Thoracic aorta (tissue), 2 donors: ENCODE measurements around the gene KRTAP13-3. TPM values are rescaled to one million over a fixed set of nuclear protein-coding genes. Genes with fewer than 3 reads are reported as not detected.

ENCODE experiments used
- ATAC-seq: fragments of 150-250 bp; one replicate; pipeline ENCODE4 v1.8.0; 2017; ENCODE audit warnings: low read depth; ENCODE audit not compliant: insufficient number of reproducible peaks, low FRiP score
- DNase-seq: peaks from one replicate; pipeline ENCODE4 v3.0.0-alpha.2; 2020; ENCODE audit warnings: low spot score
- H3K27ac ChIP-seq, 2 donors: fragments of 200-600 bp; sonication (generic); 1 replicate in 1 of 2; 2 replicates in 1 of 2; pipeline ENCODE4 v1.5.1; 2016; ENCODE audit warnings: mild to moderate bottlenecking in 2 of 2, moderate library complexity in 2 of 2
- H3K27me3 ChIP-seq: fragments of 200-600 bp; sonication (generic); replicated peaks from 2 replicates; pipeline ENCODE4 v1.6.0; 2016; ENCODE audit warnings: mild to moderate bottlenecking; ENCODE audit not compliant: insufficient read depth
- H3K36me3 ChIP-seq: fragments of 200-600 bp; sonication (generic); one replicate; pipeline ENCODE4 v1.5.1; 2016
- H3K4me1 ChIP-seq, 2 donors: fragments of 200-600 bp; sonication (generic); 1 replicate in 1 of 2; 2 replicates in 1 of 2; pipeline versions ENCODE4 v1.5.1 to v1.6.0; 2016; ENCODE audit warnings: low read depth in 2 of 2, mild to moderate bottlenecking in 1 of 2; ENCODE audit not compliant: control insufficient read depth in 1 of 2
- H3K4me3 ChIP-seq: fragments of 200-600 bp; sonication (generic); 2 replicates; pipeline ENCODE4 v1.5.1; 2016; ENCODE audit warnings: mild to moderate bottlenecking
- H3K9me3 ChIP-seq: fragments of 200-600 bp; sonication (generic); 2 replicates; pipeline ENCODE4 v1.5.1; 2016
- total RNA-seq, 2 donors: library from RNA; depleted of rRNA; stranded (reverse); fragments of >200 nt; gene quantifications; one replicate each; pipeline versions ENCODE4 v1.1.0 to v1.2.3, GENCODE V29; 2016
- TF ChIP-seq, protein P1 (sequence below): fragments of 200-600 bp; sonication (generic); IDR thresholded peaks from one replicate; pipeline ENCODE4 v1.5.1; 2019; ENCODE audit warnings: antibody characterized with exemption

The KRTAP13-3 gene, protein sequence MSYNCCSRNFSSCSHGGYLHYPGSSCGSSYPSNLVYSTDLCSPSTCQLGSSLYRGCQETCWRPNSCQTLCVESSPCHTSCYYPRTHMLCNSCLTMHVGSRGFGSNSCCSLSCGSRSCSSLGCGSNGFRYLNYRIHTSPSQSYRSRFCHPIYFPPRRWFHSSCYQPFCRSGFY
- not detected for total RNA-seq

DNA sequence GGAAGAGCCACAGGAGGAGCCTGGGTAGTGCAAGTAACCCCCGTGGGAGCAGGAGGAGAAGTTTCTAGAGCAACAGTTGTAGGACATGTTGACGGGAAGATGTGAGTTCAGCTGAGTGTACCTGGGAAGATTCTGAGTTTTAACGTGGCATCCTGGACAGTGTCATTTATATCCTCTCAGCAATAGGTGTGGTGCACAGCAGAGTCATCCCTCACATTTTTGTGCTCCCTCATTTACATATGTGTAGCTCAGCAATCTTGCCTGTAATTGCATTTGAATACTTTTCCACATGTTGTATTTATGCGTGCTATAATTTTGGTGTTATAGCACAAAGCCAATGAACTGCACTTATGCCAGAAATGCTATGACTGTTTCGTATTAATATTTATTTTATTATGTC, at the start of gene KRTAP13-3:
Gene KRTAP13-3 (minus strand): TSS at position 101 of the 400 bp plus-strand sequence. CDS start 14 bp downstream, at position 87.
- DNase-seq, result no peak
- TF ChIP-seq, protein P1, sequence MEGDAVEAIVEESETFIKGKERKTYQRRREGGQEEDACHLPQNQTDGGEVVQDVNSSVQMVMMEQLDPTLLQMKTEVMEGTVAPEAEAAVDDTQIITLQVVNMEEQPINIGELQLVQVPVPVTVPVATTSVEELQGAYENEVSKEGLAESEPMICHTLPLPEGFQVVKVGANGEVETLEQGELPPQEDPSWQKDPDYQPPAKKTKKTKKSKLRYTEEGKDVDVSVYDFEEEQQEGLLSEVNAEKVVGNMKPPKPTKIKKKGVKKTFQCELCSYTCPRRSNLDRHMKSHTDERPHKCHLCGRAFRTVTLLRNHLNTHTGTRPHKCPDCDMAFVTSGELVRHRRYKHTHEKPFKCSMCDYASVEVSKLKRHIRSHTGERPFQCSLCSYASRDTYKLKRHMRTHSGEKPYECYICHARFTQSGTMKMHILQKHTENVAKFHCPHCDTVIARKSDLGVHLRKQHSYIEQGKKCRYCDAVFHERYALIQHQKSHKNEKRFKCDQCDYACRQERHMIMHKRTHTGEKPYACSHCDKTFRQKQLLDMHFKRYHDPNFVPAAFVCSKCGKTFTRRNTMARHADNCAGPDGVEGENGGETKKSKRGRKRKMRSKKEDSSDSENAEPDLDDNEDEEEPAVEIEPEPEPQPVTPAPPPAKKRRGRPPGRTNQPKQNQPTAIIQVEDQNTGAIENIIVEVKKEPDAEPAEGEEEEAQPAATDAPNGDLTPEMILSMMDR, result no peak

DNA sequence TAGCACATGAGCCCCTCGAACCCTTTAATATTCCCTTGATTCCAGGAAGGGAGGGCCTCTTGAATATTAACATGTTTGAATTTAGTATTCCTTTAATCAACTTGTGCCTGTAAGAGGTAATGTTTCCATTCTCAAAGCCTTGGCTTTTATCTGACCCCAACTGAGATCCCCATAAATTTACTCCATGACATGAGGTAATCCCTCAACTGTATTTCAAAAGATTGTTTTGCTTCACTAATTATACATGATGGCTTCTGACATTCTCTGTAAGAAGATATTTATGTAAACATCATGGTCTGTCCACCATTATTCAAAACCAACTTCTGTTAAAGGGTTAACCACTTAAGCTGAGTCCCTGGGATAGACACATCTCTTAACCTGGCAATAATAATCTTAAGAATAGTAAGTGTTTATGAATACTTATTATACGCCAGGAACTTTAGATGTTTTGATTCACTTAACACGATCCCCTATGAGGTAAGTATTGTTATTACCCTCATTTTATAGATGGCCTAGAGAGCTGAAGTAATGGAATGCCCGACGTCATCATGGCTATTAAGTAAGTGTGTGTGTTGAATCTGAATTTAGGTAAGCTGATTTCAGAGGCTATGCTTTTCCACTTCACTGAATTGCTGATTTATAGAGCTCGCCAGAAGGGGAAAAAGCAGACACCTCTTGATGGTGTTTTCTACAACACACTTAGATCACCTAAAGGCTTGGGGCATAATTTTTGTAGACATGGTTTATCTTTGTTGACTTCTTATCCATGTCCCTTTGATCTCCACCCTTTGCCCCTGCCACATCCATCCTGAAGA, 43.4 kb upstream of the KRTAP13-3 start:
- H3K27ac ChIP-seq, result no peak overlapping the region
- ATAC-seq, result no peak
- H3K36me3 ChIP-seq, result no peaks in the 10 kb centered on the region
- TF ChIP-seq, protein P1, result no peak
- no peak overlapping the region for H3K4me3 ChIP-seq
- DNase-seq, result no peak
- no peaks in the 10 kb centered on the region for H3K4me1 ChIP-seq
- H3K27me3 ChIP-seq, result no peaks in the 10 kb centered on the region
- H3K9me3 ChIP-seq, result no peaks in the 10 kb centered on the region

More for the DNA sequence above, at the start of gene KRTAP13-3:
- Histone ChIP-seq H3K9me3 (no peaks in the 10 kb centered on the region), H3K27me3 (no peaks in the 10 kb centered on the region), H3K4me3 (no peak within 1 kb of the TSS), H3K4me1 (no peaks in the 10 kb centered on the region), H3K36me3 (no peaks in the 10 kb centered on the region), H3K27ac (no peak within 1 kb of the TSS)
- ATAC-seq, result no peak

DNA sequence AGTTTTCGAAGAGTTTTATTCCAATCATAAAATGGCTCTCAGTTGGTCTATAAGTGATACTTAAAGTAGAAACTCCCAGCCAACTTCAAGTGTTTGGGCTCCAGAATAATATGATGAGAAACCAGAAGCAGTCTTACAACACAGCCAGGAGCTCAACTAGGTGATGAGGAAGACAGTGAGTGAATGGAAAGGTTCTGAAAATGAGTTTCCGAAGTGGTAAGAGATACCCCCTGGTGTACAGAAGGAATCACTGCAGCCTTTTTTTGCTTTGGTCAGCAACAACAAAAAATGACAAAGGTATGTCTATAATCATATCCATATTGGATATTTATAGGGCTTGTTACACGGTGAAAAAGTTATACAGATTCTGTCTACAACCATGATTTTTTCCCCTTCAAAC, 38.0 kb upstream of the KRTAP13-3 start:
- no peak overlapping the region for H3K27ac ChIP-seq
- DNase-seq (no peak), ATAC-seq (no peak)
- H3K4me3 ChIP-seq, result no peak overlapping the region
- no peaks in the 10 kb centered on the region for H3K36me3 ChIP-seq
- TF ChIP-seq, protein P1, result peak; percentile 20
- H3K4me1 ChIP-seq, result no peaks in the 10 kb centered on the region
- H3K27me3 ChIP-seq, result no peaks in the 10 kb centered on the region
- H3K9me3 ChIP-seq, result no peaks in the 10 kb centered on the region

DNA sequence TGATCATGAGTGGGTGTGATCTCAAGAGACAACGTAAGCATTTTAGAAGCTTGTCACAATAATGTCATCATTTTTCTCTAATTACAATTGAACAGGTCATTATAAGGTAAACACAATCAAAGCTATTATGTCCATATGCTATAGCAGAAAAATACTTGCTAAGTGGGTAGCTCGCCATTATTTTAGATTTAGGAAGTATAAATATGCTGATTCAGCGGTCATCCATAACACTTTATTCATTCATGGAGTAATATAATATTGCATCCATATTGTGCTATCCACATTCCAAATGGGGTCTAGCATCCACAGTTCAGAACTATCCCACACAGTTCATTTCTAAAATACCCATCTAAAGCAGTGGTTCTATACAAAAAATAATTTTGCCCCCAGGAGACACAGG, 22.8 kb upstream of the KRTAP13-3 start:
- no peak for ATAC-seq
- no peak for DNase-seq
- Histone ChIP-seq H3K27ac (no peak overlapping the region), H3K4me3 (no peak overlapping the region), H3K36me3 (no peaks in the 10 kb centered on the region), H3K4me1 (no peaks in the 10 kb centered on the region), H3K9me3 (no peaks in the 10 kb centered on the region), H3K27me3 (no peaks in the 10 kb centered on the region)
- TF ChIP-seq, protein P1, result no peak

DNA sequence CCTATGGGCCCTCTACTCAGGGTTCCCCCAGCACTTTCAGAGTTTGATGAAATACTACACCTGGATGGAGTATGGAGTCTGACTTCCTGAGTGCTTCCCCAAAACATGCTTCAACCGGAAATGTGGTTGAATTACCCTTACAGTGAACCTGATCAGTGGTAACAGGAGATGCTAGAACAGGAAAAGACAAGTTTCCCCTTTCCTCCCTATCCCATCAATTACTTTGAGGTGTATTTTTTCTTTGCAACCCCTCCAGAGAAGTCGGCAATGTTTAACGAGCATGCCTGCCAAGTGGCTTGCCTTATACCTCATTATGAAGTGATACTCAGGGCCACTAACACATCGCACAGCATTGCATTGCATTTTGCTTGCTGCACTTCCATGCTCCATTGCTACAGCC, 21.3 kb upstream of the KRTAP13-3 start:
- H3K4me1 ChIP-seq, result no peaks in the 10 kb centered on the region
- TF ChIP-seq, protein P1, result no peak
- H3K27ac ChIP-seq, result no peak overlapping the region
- no peaks in the 10 kb centered on the region for H3K9me3 ChIP-seq
- H3K4me3 ChIP-seq, result no peak overlapping the region
- no peaks in the 10 kb centered on the region for H3K36me3 ChIP-seq
- no peaks in the 10 kb centered on the region for H3K27me3 ChIP-seq
- DNase-seq, result no peak
- ATAC-seq, result no peak
